HEK293T (cell line): ENCODE measurements around the gene PTP4A1.

ENCODE experiments used
- ARNT ChIP-seq: fragments of 450-650 bp; IDR thresholded peaks from 2 replicates; pipeline ENCODE4 v1.6.1; 2017; ENCODE audit warnings: mild to moderate bottlenecking
- BHLHE40 ChIP-seq: fragments of 450-650 bp; IDR thresholded peaks from 2 replicates; pipeline ENCODE4 v1.6.1; 2016; ENCODE audit warnings: mild to moderate bottlenecking, moderate library complexity, borderline replicate concordance
- ELF4 ChIP-seq: fragments of 450-650 bp; IDR thresholded peaks from 2 replicates; pipeline ENCODE4 v1.6.1; 2017; ENCODE audit warnings: antibody characterized with exemption
- FOXA1 ChIP-seq: fragments of 450-650 bp; IDR thresholded peaks from 2 replicates; pipeline ENCODE4 v1.6.1; 2016; ENCODE audit warnings: mild to moderate bottlenecking
- FOXK2 ChIP-seq: fragments of 450-650 bp; IDR thresholded peaks from 2 replicates; pipeline ENCODE4 v1.6.1; 2016; ENCODE audit warnings: mild to moderate bottlenecking
- FOXM1 ChIP-seq: fragments of 450-650 bp; IDR thresholded peaks from 2 replicates; pipeline ENCODE4 v1.6.1; 2017; ENCODE audit warnings: mild to moderate bottlenecking, borderline replicate concordance
- HDGF ChIP-seq: fragments of 450-650 bp; IDR thresholded peaks from 2 replicates; pipeline ENCODE4 v1.6.1; 2017; ENCODE audit warnings: antibody characterized with exemption, borderline replicate concordance
- NFRKB ChIP-seq: fragments of 450-650 bp; IDR thresholded peaks from 2 replicates; pipeline ENCODE4 v1.6.1; 2016; ENCODE audit warnings: mild to moderate bottlenecking, moderate library complexity
- SP1 ChIP-seq: fragments of 450-650 bp; IDR thresholded peaks from 2 replicates; pipeline ENCODE4 v1.6.1; 2017
- SUZ12 ChIP-seq: fragments of 450-650 bp; IDR thresholded peaks from 2 replicates; pipeline ENCODE4 v1.6.1; 2016; ENCODE audit warnings: mild to moderate bottlenecking
- TARDBP ChIP-seq: fragments of 450-650 bp; IDR thresholded peaks from 2 replicates; pipeline ENCODE4 v1.6.1; 2016
- ZNF384 ChIP-seq: fragments of 450-650 bp; IDR thresholded peaks from 2 replicates; pipeline ENCODE4 v1.6.1; 2016

- no peak for TF ChIP-seq SUZ12
- no peak for TF ChIP-seq BHLHE40
- no peak for TF ChIP-seq FOXK2
- TF ChIP-seq TARDBP = no peak
- no peak for TF ChIP-seq SP1
- TF ChIP-seq ELF4 = no peak
- TF ChIP-seq FOXM1 = no peak
- TF ChIP-seq FOXA1 = no peak
- no peak for TF ChIP-seq ARNT
- no peak for TF ChIP-seq HDGF
- TF ChIP-seq ZNF384 = no peak
- TF ChIP-seq NFRKB = no peak
Observed at GRCh38 chr6:63565727-63566596, 6.3 kb upstream of the PTP4A1 start.
